Measurements from ENCODE around the gene CCL13. TPM values are rescaled to one million over a fixed set of nuclear protein-coding genes. Genes with fewer than 3 reads are reported as not detected.

Gene CCL13
- polyA plus RNA-seq, 1 of the 3 experiments (the other 2 are of a cell fraction) = not detected

- no peaks in the 10 kb centered on the region for H3K79me2 ChIP-seq (ENCODE audit: insufficient read depth)
- CTCF ChIA-PET = no interaction called here
- no peak overlapping the region for H3K9ac ChIP-seq
- H3K27me3 ChIP-seq (ENCODE audit: insufficient read depth) = no peaks in the 10 kb centered on the region; the same call in 1 of the 2 replicates
- no peaks in the 10 kb centered on the region for H3K4me1 ChIP-seq (ENCODE audit: control insufficient read depth in 1 of 2, insufficient read depth in 2 of 2, low read depth in 1 of 2, low read length in 1 of 2)
- no peak for DNase-seq
- H3K9me3 ChIP-seq = no peaks in the 10 kb centered on the region
- no peaks in the 10 kb centered on the region for H3K36me3 ChIP-seq (replicated peaks in 1 of 2; ENCODE audit: control insufficient read depth in 1 of 2, insufficient read depth in 2 of 2, low read length in 1 of 2)
- H3F3A ChIP-seq (replicated peaks; ENCODE audit: insufficient read depth) = no peaks in the 10 kb centered on the region
- H3K4me3 ChIP-seq (ENCODE audit: low read depth in 2 of 2, low read length in 1 of 2) = no peak overlapping the region
- no peaks in the 10 kb centered on the region for H4K20me1 ChIP-seq (ENCODE audit: insufficient read depth)
- H3K9me2 ChIP-seq = no peaks in the 10 kb centered on the region
- TF ChIP-seq EP300 (IDR thresholded peaks at IDR 0.05; ENCODE audit: borderline replicate concordance in 1 of 2, low read depth in 1 of 2, low read length in 1 of 2) = no peak
- TF ChIP-seq MEF2A (IDR thresholded peaks at IDR 0.05; ENCODE audit: borderline replicate concordance, low read depth) = no peak
- TF ChIP-seq PBX3 (IDR thresholded peaks at IDR 0.05) = no peak
- TF ChIP-seq REST (IDR thresholded peaks at IDR 0.05; ENCODE audit: low read depth, low read length) = no peak
- no peak for TF ChIP-seq USF2 (IDR thresholded peaks at IDR 0.05; ENCODE audit: borderline replicate concordance, low read depth, low read length)
- TF ChIP-seq EZH2phosphoT487 (IDR thresholded peaks at IDR 0.05; ENCODE audit: borderline replicate concordance, low read depth) = no peak
- TF ChIP-seq ELF1 (IDR thresholded peaks at IDR 0.05) = no peak
- TF ChIP-seq RFX5 (IDR thresholded peaks at IDR 0.05; ENCODE audit: low read length) = no peak
- no peak for TF ChIP-seq ZBTB33 (IDR thresholded peaks at IDR 0.05; ENCODE audit: borderline replicate concordance, low read depth)
- TF ChIP-seq TEAD4 (IDR thresholded peaks at IDR 0.05; ENCODE audit: borderline replicate concordance, insufficient read depth) = no peak
- TF ChIP-seq CHD2 (IDR thresholded peaks at IDR 0.05; ENCODE audit: low read length, partially characterized antibody) = no peak
- no peak for TF ChIP-seq GABPA (IDR thresholded peaks at IDR 0.05; ENCODE audit: low read depth)
- no peak for TF ChIP-seq RXRA (IDR thresholded peaks at IDR 0.05; ENCODE audit: borderline replicate concordance, low read depth)
- POLR2A ChIA-PET = no interaction called here
- H3K4me2 ChIP-seq = no peak overlapping the region
- WGBS (ENCODE audit: low lambda C conversion rate) = 25% methylated on average over 4 of the region's 4 CpGs
- H2AFZ ChIP-seq (ENCODE audit: low read depth) = no peak overlapping the region
- H3K27ac ChIP-seq (ENCODE audit: low read depth in 2 of 2, low read length in 1 of 2) = no peak overlapping the region
These were observed 10.3 kb downstream of the CCL13 start for GRCh38 chr17:34366529-34367107.
